DMS 273 treated with DMSO at 0.1 percent for 48 hours (cell line): ENCODE measurements around the gene KRTAP5-1.

ENCODE experiments used
- DNase-seq: peaks from one replicate; lab custom pipeline; 2025; lab: John Stamatoyannopoulos, UW

The KRTAP5-1 gene

DNA sequence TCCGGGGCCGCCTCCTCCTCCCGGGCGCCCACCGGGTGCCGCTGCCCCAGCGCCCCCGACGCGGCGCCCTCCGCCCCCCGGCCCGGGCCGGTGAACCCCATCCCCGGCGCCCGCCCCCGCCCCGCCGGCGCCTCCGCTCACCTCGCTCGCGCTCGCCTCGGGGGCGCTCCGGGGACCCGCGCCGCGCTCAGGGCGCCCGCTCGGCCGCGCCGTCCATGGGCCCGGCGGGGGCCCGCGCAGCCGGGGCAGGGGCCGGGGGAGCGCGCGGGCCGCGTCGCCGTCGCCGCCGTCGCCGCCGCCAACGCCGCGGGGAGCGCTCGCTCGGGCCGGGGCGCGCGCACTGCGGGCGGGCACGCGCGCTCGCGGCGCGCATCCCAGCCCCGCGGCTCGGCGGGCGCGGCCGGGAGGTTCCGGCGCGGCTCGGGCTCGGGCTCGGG is 13.3 kb downstream of the KRTAP5-1 start:
- DNase-seq = no peak

GRCh38 chr11:1570896-1571759 is 14.0 kb downstream of the KRTAP5-1 start:
- no peak for DNase-seq

DNA sequence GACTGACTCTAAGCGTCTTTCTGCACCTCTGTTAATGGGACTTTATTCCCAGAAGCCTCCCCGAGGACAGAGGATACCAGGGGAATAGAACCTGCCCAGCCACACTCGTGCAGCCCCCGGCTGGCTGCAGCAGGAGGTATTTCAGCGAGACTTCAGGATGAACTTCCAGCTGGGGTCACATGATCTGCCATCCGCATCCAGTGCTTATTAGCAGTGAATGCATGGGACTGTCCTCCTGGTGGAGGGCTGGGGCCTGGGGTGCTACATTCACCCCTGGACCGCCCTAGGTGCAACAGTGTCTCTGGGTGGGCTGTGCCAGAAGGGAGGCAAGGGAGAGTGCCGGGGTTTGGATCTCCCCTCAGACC is 14.6 kb downstream of the KRTAP5-1 start:
- DNase-seq = no peak

GRCh38 chr11:1570001-1570453 is 15.1 kb downstream of the KRTAP5-1 start:
- no peak for DNase-seq

DNA sequence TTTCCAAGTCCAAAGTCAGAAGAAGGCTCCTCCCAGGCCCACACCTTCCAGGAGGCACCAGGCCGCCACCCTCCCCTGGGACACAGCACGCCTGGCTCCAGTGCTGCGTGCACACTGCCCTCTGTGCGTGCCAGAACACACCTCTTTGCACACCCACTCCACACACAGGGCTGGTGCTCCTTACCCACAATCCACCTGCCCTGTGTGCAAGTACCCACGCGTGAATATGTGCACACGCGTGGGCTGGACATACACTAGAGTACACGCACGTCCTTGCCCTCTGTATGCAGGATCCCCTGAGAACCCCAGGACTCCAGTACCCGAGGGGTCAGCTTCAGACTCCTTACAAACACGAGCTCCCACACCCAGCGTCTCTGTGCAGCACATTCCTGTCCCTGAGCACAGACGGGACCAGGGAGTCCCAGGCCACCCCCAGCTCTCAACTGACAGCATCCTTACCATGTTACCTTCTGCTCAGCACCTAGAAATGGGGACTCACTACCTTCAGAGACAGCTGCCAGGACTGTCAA is 15.8 kb downstream of the KRTAP5-1 start:
- no peak for DNase-seq

- no peak for DNase-seq
These were observed 16.6 kb downstream of the KRTAP5-1 start for GRCh38 chr11:1568441-1568911.

- no peak for DNase-seq
These were observed 17.4 kb downstream of the KRTAP5-1 start for GRCh38 chr11:1567721-1568100.

DNA sequence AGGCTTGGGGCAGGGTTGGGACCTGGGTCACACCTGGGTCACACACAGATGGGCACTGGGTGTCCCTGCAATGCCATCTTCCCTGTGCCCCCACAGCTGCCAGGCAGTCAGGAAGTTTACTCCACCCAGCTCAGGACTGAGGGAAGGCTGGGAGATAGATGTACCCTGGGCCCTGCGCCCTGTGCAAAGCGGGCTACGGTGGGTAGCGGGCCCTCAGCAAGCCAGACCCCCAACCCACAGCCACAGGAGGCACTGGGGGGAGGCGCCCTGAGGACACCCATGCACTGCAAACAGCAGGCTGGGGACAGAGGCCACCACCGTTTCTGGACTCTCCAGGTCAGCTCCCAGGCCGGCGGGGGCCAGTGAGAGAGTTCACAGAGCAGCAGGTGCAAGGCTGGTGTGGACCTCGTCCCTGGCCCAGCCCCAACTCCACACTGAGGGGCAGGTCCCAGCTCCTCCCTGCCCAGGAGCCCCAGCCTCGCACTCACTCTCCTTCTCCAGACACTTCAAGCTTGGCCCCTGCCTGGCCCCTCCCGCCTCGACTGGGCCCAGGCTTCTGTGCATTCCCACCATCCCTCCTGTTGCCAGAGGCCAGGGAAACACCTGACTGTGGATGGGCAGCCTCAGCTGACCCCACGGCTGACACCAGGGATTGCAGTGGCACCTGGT is 17.9 kb downstream of the KRTAP5-1 start:
- no peak for DNase-seq

GRCh38 chr11:1566381-1567051 is 18.6 kb downstream of the KRTAP5-1 start:
- no peak for DNase-seq

DNA sequence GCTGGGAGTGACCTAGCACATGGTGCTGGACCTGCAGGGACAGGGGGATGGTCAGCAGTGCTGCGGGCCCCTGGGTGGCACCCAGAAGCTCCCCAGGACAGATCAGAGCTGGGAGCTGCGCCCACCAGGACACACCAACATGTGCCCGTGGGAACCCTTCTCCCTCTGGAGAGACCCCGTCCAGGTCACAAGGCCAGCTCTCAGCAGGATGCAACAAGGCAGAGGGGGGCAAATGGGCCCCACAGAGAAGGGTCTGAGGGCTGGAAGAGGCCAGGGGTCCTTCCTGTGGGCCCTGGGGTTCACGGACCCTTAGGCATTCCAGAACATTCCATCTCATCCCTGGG is 19.2 kb downstream of the KRTAP5-1 start:
- DNase-seq = no peak

DNA sequence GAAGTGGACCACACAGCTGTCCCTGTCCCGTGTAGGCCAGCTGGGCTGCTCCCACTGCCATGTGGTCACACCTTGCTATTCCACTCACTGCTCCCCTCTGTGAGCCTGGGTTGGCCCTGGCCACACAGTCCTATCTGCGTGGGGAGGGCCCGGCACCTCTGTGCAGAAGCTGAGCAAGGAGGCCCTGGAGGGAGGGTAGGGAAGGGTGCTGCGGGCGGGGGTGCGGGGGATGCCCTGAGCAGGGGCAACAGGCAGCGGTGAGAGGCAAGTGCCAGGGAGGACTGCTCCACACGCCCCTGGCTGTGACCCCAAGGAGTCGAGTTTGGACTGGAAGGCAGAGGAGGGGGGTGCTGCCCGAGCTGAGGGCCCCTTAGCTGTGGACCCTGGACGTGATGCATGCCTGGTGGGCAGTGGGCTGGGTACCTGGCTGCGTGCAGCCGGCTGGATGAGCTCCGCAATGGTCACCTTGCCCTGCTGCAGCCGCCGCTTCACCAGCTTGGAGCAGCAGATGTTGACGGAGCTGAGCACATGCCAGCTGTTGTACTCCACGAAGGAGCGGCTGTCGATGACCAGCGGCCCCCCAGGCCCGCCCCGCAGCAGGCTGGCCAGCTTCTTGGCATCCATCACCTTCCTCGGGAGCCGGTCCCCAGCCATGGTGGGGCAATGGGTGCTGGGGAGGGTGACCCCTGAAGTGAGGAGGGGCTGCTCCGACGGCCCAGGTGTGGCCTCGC is 19.7 kb downstream of the KRTAP5-1 start:
- DNase-seq = no peak

DNA sequence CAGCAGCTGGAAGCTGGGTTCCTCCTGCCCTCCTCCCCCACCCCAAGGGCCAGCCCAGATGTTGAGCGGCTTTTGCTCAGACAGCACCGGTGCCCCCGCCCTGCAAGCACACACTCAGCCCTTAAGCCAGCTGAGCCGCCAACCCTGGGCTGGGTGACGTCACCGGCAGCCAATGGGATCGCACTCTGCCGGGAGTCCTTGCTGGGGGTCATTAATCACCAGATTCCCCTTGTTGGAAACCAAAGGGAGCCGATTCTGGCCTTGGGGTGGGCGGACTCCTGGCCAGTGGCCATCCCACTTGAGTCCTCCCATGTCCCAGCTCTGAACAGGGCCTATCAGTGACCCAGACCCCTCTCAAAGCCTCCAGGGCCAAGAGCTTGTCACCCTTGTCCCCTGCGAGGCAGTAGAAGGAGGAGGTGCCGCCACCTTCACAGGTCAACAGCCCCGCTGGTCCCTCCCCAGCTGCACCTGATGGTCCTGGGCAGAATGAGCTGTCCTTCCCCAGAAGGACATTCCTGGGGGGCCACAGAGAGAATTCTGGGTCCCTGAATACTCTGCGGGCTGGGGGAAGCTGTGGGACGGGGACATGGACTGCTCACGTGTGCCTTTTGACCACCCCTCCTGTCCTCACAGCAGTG is 20.4 kb downstream of the KRTAP5-1 start:
- peak; percentile 9 for DNase-seq

- no peak for DNase-seq
These were observed 21.2 kb downstream of the KRTAP5-1 start for GRCh38 chr11:1563697-1564534.

- no peak for DNase-seq
These were observed 21.9 kb downstream of the KRTAP5-1 start for GRCh38 chr11:1563149-1563638.

GRCh38 chr11:1562469-1563148 is 22.5 kb downstream of the KRTAP5-1 start:
- no peak for DNase-seq

DNA sequence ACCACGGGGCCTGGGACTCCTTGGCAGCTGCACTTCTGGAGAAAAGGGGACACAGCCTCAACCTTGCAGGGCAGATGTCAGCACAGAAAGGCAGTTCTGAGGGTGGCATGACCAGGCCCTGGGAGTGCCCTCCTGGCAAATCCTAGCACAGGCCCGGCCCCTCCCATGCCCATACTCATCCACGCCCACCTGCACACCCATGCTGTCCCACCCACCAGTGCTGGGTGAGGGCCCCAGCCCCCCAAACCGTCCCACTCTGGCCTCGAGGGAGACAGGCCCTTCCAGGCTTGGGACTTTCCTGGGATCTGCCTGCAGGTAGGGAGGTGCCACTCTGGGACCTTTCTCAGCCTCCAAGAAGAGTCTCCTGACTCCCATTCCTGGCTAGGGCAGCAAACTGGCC is 23.1 kb downstream of the KRTAP5-1 start:
- no peak for DNase-seq

DNA sequence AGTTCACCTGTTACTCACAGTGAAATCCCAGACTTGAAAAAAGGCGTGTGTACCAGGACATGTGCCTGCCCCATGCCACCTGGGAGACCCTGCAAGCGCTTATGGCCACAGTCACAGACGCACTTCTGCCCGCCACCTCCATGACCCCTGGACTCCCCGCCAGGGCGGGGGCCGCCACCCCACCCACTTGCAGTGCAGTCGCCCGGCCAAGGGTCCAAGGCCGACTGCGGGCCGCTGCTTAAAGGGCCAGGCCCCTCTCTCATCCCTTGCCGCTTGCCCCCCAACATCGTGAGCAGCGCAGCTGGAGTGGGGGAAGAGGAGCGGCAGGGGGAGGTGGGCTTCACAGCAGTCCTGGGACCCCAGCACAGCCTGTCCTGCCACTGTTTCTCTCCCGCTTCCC is 23.8 kb downstream of the KRTAP5-1 start:
- DNase-seq = no peak

- DNase-seq = no peak
These were observed 24.3 kb downstream of the KRTAP5-1 start for GRCh38 chr11:1560649-1561251.

- no peak for DNase-seq
These were observed 25.0 kb downstream of the KRTAP5-1 start for GRCh38 chr11:1560002-1560648.
